Erythroblast (primary cell): Measurements from ENCODE around the gene DDR1.

ENCODE experiments used
- GATA1 ChIP-seq: IDR thresholded peaks from 2 replicates; pipeline ENCODE4 v1.6.1; 2011; ENCODE audit warnings: low read depth, mild to moderate bottlenecking, control low read depth, low read length, moderate library complexity
- POLR2A ChIP-seq: IDR thresholded peaks from 2 replicates; pipeline ENCODE4 v1.6.1; 2011; ENCODE audit warnings: mild to moderate bottlenecking, low read length

DNA sequence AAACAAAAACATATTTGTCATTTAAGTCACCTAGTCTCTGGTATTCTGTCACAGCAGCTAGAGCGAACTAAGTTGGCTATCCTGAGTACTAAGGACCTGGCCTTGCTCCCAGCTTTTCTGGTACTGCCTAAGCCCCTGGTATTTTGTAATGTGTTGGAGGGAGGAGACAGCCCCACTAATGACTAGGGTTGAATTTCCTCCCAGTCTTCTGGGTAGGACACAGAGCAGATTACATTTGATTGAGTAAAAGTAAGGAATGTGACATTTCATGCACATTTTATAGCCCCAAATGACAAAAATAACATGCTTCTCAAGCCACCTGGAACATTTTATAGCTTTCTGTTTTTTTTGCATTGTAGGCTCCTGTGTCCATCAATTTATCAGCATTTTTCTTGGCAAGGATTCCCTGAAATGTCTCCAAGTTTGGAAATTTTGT, 47.9 kb upstream of the DDR1 start:
- TF ChIP-seq POLR2A (no peak), GATA1 (no peak)
